Activated gamma-delta T cell treated with Interleukin-2 at 50 U/mL for 16 hours (primary cell): Measurements from ENCODE around the gene ZNF543.
"Not testable (repeated sequence)": the region's sequence is repeated elsewhere in the genome, so short reads cannot be mapped to it uniquely, and the experiment has no call there.

Source experiments
- DNase-seq: peaks from one replicate; pipeline ENCODE4 v3.0.0-alpha.2; 2020

Gene ZNF543

DNA sequence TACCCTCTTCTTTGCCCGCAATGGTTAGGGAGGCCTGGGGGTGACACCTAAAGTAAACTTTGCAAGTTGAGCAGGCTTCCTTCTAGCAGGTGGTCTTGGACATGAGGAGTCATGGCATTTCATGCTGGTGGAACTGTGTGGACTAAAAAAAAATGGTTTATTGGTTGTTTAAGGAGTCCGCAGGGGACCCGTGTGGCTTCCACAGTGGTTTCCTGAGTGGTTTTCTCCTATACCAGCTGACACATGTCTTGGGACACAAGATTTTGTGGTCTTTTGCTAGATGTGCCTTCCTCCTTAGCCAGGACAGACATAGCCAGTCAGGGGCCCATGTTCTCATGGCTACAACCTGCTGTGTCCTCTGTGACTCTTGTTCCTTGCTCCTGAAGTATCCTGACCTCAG, 1.5 kb downstream of the ZNF543 start:
- DNase-seq: no peak

DNA sequence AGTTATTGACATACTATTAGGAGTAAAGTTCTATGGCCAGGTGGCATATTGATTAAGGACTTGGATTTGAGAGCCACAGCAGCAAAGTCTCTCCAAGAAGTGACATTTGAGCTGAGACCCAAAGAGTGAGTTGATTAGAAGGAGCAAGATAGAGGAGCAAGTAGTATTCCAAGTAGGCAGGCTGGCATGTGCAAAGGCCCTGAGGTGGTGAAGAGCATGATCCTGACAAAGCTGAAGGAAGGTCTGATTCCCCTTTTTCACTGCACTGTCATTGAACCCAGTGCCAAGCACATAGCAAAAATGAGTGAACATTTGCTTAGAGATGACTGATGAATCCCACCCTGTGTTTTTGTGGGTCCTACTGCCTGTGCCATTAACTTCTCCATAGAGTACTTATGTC, 4.7 kb downstream of the ZNF543 start:
- DNase-seq: no peak

DNA sequence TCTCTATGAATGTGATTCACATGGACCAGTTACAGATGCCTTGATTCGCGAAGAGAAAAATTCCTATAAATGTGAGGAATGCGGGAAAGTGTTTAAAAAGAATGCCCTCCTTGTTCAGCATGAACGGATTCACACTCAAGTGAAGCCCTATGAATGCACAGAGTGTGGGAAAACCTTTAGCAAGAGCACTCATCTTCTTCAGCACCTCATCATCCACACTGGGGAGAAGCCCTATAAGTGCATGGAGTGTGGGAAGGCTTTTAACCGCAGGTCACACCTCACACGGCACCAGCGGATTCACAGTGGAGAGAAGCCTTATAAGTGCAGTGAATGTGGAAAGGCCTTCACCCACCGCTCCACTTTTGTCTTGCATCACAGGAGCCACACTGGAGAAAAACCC, 7.7 kb downstream of the ZNF543 start:
- no peak for DNase-seq

DNA sequence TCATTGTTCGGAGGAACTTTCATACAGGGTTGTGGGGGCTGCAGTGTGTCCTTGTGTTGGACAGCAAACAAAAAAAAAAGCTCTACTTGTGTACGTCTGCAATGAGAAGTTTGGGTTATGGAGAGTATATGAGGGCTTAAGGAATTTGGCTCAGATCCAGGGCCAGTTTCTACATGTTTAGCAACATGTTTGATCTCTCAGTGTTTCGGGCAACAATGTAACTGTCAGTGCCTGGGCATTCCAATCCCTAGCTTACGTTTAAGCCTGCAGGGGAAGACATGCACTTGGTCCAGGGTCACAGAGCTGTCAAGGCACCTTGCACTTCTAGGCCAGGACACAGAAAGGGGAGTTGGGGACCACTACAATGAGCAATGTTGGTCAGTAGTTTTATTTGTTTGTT, 13.9 kb downstream of the ZNF543 start:
- DNase-seq: no peak

DNA sequence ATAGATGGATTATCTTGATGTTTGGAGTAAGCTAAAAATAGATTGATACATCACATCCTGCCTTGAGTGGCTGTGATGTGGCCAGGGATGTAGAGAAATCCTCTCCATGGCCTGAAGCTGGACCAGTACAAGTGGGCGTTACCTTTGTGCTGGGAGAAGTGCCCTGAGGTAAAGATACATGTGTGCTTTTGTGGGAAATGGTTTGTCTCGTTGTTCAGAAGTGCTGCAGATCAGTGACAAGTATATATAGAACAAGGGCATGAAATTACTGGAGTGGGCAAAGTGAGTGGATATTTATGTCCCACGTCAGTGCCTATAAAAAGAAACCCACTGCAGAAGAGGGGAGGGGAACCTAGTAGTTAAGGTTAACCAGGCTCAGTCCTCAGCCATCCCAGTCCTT, 18.6 kb downstream of the ZNF543 start:
- DNase-seq: no peak

DNA sequence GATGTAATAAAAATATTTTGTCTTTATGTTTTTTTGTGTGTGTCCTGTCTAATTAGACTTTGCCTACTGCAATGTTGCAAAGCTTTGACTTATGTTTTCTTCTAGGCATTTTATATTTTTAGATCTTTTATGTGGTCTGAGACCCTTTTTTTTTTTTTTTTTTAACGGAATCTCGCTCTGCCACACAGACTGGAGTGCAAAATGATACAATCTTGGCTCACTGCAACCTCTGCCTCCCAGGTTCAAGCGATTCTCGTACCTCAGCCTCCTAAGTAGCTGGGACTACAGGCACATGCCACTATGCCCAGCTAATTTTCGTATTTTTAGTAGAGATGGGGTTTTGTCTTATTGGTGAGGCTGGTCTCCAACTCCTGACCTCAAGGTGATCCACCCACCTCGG, 22.3 kb downstream of the ZNF543 start:
- no peak for DNase-seq

DNA sequence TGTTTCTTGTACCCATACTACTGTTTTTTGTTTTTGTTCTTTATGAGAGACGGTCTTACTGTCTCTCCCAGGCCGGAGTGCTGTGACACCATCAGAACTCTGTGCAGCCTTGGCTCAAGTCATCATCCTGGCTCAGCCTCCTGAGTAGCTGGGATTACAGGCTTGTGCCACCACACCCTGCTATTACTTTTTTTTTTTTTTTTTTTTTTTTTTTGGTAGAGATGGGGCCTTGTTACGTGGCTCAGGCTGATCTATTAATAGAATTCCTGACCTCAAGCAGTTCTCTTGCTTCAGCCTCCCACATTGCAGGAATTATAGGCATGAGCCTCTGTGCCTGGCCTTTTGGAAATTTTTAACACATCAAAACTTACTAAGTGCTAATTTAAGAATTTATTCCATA, 27.9 kb downstream of the ZNF543 start:
- no peak for DNase-seq

DNA sequence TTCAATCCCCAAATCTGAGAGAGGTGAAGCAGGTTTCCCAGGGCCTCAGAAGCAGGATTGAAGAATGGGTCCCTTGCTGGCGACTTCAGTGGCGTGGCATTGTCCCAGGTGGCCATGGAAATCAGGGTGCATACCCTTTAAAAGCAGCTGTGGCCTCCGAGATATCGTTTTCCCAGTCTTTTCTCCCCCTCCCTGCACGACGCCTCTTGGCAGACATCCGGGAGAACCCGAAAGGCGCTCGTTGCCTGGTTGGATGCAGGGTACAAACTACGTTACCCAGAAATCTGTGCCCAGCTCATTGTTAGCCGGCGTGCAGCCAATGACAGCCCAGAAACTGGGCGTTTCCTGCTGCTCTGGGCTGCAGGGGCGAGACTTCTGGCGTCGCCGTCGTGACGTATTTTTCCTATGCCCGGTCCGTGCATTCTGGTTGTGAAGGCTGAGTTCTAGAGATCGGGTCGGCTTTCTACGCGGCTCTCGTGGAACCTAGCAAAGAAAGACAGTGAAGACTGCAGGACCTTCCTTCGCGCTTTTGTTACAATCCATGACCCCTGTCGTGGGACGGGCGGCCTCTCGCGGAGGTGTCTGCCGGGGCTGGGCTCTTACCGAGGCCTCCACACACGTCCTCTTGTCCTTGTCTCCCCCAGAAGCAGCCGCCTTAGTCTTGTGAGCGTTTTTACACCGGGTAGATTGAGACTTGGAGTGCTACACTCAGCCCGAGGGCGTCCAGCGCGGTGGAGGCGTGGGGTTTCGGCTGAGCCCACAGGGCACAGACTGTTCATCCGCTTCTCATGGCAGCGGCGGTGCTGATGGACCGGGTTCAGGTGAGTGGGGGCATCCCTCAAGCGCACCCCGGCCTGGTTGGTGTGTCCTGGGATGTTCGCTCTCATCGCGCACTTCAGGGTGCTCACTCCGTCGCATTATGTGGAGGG, 30.9 kb downstream of the ZNF543 start, which contains the start of gene ZNF304:
ZNF304 (plus strand) TSS at position 395 of the 929 bp plus-strand sequence; CDS start at position 789, 394 bp downstream.
- DNase-seq: peak; percentile 76

DNA sequence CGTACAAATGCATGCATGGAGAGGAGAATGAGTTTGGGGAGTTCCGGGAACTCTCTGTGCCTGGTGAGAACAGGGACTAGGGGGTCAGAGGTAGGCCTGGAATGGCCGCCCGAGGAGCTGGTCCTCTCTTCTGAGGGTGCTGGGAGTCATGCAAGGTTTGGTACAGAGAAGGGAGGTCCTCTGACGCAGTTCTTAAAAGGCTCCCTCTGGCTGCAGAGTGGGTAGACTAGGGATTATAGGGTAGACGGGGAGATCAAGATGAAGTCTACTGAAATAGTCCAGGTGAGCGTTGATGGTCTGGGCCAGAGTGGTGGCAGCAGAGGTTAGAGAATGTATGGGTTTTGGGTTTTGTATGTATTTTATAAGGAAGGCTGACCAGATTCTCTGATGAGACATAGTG, 31.6 kb downstream of the ZNF543 start:
- DNase-seq: no peak

DNA sequence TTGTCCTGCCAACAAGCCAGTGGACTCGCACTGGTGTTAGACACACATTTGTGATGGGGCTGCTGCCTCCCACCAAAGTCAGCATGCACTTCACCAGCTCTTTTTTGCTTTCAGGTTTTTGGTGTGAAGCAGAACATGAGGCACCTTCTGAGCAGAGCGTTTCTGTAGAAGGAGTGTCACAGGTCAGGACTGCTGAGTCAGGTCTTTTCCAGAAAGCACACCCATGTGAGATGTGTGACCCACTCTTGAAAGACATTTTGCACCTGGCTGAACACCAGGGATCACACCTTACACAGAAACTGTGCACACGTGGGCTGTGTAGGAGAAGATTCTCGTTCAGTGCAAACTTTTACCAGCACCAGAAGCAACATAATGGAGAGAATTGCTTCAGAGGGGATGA, 35.6 kb downstream of the ZNF543 start:
- DNase-seq: no peak

DNA sequence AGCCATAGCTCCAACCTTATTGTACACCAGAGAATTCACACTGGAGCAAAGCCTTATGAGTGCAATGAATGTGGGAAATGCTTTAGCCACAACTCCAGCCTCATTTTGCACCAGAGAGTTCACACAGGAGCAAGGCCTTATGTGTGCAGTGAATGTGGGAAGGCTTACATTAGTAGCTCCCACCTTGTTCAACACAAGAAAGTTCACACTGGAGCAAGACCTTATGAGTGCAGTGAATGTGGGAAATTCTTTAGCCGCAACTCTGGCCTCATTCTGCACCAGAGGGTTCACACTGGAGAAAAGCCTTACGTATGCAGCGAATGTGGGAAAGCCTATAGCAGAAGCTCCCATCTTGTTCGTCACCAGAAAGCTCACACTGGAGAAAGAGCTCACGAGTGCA, 37.1 kb downstream of the ZNF543 start:
- no peak for DNase-seq

DNA sequence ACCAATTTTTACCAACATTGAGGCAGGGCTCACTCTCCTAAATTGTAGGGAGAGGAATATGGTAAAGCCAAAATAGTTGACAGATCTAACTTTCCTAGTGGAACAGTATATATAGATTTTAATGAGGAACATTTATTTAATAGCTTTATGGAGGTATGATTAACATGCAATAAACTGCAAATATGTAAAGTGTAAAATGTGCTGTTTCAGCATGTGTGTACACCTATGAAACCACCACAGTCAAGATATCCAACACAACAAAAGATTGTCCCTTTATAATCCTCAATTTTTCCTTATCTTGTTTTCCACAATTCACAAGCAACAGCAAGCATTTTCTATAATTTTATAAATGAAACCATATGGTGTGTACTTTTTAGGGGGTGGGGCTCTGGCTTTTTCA, 39.0 kb downstream of the ZNF543 start:
- DNase-seq: no peak

DNA sequence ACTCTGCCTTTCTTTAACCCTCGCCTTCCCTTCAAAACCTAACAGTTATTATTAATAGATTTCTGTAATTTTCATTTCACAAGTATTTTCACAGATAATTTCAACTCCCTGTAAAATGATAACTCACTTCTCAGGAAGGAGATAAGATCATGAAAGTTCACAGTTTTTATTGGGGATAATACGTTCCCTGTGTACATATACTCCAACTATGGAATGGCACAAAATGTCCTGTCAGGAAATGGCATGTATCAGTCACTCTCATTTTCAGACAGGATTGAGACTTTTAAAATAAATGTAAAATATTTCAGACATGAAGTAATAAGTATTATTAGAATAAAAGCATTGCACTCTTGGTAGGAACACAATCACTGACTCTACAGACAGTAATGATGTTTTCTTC, 42.1 kb downstream of the ZNF543 start:
- no peak for DNase-seq

DNA sequence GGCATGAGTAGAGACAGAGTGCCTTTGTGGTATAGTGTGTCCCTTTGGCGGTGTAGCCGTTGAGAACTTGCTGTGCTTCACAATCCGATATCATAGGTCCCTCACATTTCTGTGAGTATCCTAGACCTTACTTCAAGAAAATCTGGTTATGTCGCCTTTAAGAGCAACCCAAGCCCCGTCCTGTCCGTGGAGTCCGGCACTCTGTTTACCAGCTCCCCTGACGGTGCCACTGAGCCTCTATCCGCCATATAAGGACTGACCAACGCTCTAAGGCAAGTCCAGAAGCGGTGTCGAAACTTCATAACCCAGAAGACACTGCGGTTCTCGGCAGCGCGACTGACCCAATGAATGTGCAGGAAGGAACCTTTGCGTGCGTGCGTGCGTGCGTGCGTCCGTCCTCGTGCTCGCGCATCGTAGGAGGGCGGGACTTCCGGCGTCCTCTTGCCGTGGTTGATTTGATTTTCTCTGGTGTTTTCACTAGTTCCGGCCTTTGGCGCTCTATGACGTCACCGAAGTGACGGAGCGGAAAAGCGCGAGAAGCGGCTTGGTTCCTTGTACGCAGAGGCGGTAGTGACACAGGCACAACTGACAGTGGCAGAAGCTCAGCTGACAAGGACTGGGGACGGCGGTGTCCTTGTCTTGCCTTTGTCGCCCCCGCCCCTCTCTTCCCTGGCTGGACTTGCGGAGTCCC, 42.9 kb downstream of the ZNF543 start, which contains the start of the genes TRAPPC2B and ZNF547:
TRAPPC2B (plus strand) TSS at position 555 of the 691 bp plus-strand sequence. CDS start 1,283 bp downstream, outside the sequence.
ZNF547 (plus strand) TSS at position 555 of the 691 bp plus-strand sequence. CDS start 5,005 bp downstream, outside the sequence.
- DNase-seq: peak; percentile 97

DNA sequence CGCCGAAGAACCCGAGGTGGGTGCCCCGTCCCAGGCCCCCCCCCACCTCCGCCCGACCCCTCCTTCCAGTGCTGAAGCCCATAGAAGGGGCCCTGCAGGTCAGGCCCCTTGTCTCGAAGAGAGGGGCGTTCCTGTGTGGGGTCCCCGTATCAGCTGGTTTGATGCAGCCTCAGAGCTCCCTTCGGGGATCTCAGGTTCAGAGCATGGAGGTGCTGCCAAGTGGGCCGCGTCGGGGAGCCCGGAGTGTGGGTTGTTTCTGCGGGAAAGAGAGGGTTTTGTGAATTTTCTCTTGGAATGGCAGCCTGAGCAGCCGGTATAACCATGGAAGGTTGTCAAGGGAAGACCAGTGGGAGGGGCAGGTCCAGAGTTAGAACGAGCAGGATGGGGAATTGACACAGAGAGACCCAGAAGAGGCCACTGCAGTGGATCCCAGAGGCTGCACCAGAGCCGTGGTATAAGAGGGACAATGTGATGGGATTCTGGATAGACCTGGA, 43.5 kb downstream of the ZNF543 start:
- no peak for DNase-seq

DNA sequence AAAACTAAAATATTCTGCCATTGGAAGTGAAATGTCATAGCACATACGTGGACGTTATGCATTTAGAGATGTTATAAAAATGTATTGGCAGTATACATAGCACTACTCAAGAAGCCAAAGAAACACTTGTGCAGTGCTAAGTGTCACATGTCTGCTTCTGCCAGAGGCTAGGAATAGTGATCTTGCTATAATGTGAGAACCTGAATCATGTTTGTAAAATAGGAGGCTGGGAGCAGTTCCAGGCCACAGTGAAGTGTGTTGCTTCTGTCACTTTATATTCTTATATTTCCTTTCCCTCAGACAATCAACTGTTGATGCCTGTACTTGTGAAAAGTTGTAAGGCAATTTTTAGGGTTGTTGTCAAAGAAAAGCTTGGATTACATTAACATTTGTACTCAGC, 46.5 kb downstream of the ZNF543 start:
- DNase-seq: no peak

DNA sequence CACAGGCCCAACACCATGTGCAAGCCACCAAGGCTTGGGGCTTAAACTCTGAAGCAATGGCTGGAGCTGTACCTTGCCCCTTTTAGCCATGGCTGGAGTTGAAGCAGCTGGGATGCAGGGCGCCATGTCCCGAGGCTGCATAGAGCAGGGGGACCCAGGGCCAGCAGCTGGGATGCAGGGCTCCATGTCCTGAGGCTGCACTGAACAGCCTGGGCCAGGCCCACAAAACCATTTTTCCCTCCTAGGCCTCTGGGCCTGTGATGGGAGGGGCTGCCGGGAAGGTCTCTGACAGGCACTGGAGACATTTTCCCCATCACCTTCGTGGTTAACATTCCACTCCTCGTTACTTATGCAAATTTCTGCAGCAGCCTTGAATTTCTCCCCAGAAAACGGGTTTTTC, 53.9 kb downstream of the ZNF543 start:
- no peak for DNase-seq

DNA sequence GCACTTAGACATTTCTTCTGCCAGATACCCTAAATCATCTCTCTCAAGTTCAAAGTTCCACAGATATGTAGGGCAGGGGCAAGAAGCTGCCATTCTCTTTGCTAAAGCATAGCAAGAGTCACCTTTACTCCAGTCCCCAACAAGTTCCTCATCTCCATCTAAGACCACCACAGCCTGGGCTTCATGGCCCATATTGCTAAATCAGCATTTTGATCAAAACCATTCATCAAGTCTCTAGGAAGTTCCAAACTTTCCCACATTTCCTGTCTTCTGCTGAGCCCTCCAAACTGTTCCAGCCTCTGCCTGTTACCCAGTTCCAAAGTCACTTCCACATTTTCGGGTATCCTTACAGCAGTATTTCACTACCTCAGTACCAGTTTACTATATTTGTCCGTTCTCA, 54.4 kb downstream of the ZNF543 start:
- not testable (repeated sequence) for DNase-seq

DNA sequence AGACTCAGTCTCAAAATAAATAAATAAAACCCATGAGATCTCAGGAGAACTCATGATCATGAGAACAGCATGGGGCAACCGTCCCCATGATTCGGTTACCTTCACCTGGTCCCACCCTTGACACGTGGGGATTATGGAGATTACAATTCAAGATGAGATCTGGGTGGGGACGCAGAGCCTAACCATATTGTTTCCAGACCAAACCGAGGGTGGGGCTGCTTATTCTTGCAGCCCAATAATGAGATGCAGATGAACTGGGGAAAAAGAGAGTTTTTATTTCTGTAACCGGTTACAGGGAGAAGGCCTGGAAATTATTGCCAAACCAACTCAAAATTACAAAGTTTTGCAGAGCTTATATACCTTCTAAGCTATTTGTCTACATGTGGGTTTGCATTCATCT, 55.9 kb downstream of the ZNF543 start:
- no peak for DNase-seq

DNA sequence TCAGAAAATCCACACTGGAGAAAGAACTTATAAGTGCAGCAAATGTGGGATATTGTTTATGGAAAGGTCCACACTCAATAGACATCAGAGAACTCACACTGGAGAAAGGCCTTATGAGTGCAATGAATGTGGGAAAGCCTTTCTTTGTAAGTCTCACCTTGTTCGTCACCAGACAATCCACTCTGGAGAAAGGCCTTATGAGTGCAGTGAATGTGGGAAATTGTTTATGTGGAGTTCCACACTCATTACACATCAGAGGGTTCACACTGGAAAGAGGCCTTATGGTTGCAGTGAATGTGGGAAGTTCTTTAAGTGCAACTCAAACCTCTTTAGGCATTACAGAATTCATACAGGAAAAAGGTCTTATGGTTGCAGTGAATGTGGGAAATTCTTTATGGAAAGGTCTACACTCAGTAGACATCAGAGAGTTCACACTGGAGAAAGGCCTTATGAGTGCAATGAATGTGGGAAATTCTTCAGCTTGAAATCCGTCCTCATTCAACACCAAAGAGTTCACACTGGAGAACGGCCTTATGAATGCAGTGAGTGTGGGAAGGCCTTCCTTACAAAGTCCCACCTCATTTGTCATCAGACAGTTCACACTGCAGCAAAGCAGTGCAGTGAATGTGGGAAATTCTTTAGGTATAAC, 57.4 kb downstream of the ZNF543 start:
- no peak for DNase-seq
